Ovary (tissue), 9 donors: ENCODE measurements around the gene ASPDH. TPM values are rescaled to one million over a fixed set of nuclear protein-coding genes. Genes with fewer than 3 reads are reported as not detected.

ENCODE experiments used
- DNase-seq, 5 donors: peaks; one replicate each; pipeline ENCODE4 v3.0.0-alpha.2; 2019 to 2020
- H3K27ac ChIP-seq, 2 donors: fragments of 200-600 bp; one replicate each; pipeline versions ENCODE4 v1.5.1 to v1.8.0; 2019 to 2022
- H3K27me3 ChIP-seq: fragments of 200-600 bp; one replicate; pipeline ENCODE4 v1.8.0; 2022
- H3K36me3 ChIP-seq: fragments of 200-600 bp; sonication (generic); one replicate; pipeline ENCODE4 v1.5.1; 2019
- H3K4me1 ChIP-seq: one replicate; pipeline ENCODE4 v1.8.1; 2013; ENCODE audit warnings: mild to moderate bottlenecking, moderate library complexity; ENCODE audit not compliant: insufficient read depth
- H3K4me3 ChIP-seq: fragments of 200-600 bp; sonication (generic); one replicate; pipeline ENCODE4 v1.5.1; 2017
- H3K9me3 ChIP-seq, 2 donors: fragments of 200-600 bp in 1 of 2; sonication (generic) in 1 of 2; one replicate each; pipeline versions ENCODE4 v1.5.1 to v1.8.1; 2013 to 2019; ENCODE audit warnings: mild to moderate bottlenecking in 1 of 2, moderate library complexity in 1 of 2
- EP300 ChIP-seq: sonication (generic); formaldehyde crosslinking; IDR thresholded peaks from one replicate; pipeline ENCODE4 v1.6.1; 2017; ENCODE audit warnings: antibody characterized with exemption
- POLR2A ChIP-seq: fragments of 450-650 bp; IDR thresholded peaks from one replicate; pipeline ENCODE4 v1.6.1; 2017; ENCODE audit warnings: antibody characterized with exemption, mild to moderate bottlenecking, moderate library complexity
- WGBS, 3 donors: extraction: QIAGEN DNeasy Blood & Tissue Kit in 1 of 3; methylation state at CpG; one replicate each; pipeline versions ENCODE4 v1.1.5 to v1.1.7; 2013 to 2017; 5-methylcytosine and 5-hydroxymethylcytosine counted together
- intact Hi-C, 4 donors: fragments of 100-400 bp; cut with DNase I; formaldehyde crosslinking; loops; one replicate each; pipeline versions ENCODE4 v1.11.0 to v1.15.1; 2022 to 2023
- polyA plus RNA-seq, 2 donors: library from polyadenylated mRNA; stranded (reverse); fragments of 200-250 nt in 1 of 2; fragments of 350-450 nt in 1 of 2; fragmentation: Illumina TruSeq in 1 of 2; extraction: RNeasy Lipid Tissue Mini Kit (QIAGEN cat#74804) in 1 of 2; gene quantifications; one replicate each; pipeline ENCODE4 v1.2.3, GENCODE V29; 2013 to 2014
- total RNA-seq, 7 donors: library from RNA; depleted of rRNA in 2 of 7; stranded (reverse); fragments of >200 nt in 2 of 7; fragmentation: NEBNext Ultra II Directional in 3 of 7; extraction: Animal tissue kit (Norgen Biotek cat#: 25700) in 3 of 7; gene quantifications; one replicate each; pipeline versions ENCODE4 v1.1.0 to v1.2.4, GENCODE V29; 2016 to 2023
- TF ChIP-seq, protein P1 (sequence below), 3 donors: fragments of 450-650 bp in 2 of 3; fragments of 200-600 bp in 1 of 3; IDR thresholded peaks; one replicate each; pipeline versions ENCODE4 v1.5.1 to v1.8.0; 2016 to 2022; ENCODE audit warnings: antibody characterized with exemption in 3 of 3, mild to moderate bottlenecking in 1 of 3
- donor health status: DM: no; HTN: no; CAD: no; lungs with moderate emphysema.
- donor health status: DM: no; HTN: no; CAD: no.
- donor health status: Bipolar disorder and iron deficiency.
- donor health status: DM: yes; HTN: yes; CAD: no.
- donor health status: DM: no; HTN: no; CAD: no.
- donor health status: DM: yes; HTN: yes; CAD: no.

ASPDH gene
- total and polyA plus RNA-seq, 9 donors, result not detected

GRCh38 chr19:50466706-50467039 is 47.0 kb downstream of the ASPDH start:
- no peak overlapping the region for H3K4me3 ChIP-seq
- no peak for DNase-seq
- intact Hi-C loops, result loop anchor here in 1 of 4 donors (10.0 kb wide), 1 partner anchor 102 kb away; the partner anchor contains the start of gene NAPSA
- TF ChIP-seq, protein P1, sequence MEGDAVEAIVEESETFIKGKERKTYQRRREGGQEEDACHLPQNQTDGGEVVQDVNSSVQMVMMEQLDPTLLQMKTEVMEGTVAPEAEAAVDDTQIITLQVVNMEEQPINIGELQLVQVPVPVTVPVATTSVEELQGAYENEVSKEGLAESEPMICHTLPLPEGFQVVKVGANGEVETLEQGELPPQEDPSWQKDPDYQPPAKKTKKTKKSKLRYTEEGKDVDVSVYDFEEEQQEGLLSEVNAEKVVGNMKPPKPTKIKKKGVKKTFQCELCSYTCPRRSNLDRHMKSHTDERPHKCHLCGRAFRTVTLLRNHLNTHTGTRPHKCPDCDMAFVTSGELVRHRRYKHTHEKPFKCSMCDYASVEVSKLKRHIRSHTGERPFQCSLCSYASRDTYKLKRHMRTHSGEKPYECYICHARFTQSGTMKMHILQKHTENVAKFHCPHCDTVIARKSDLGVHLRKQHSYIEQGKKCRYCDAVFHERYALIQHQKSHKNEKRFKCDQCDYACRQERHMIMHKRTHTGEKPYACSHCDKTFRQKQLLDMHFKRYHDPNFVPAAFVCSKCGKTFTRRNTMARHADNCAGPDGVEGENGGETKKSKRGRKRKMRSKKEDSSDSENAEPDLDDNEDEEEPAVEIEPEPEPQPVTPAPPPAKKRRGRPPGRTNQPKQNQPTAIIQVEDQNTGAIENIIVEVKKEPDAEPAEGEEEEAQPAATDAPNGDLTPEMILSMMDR (IDR thresholded peaks at IDR 0.05), result no peak
- TF ChIP-seq EP300 (no peak), POLR2A (no peak)
- WGBS, 3 donors, result 76 to 82% (median 81%) methylated on average over 11 of the region's 11 CpGs
- H3K27ac ChIP-seq, result no peak overlapping the region
- H3K27me3 ChIP-seq, result no peaks in the 10 kb centered on the region
- H3K36me3 ChIP-seq, result no peaks in the 10 kb centered on the region
- H3K4me1 ChIP-seq, result no peaks in the 10 kb centered on the region
- H3K9me3 ChIP-seq, result no peaks in the 10 kb centered on the region

- H3K9me3 ChIP-seq, result no peaks in the 10 kb centered on the region
- H3K4me3 ChIP-seq, result no peak overlapping the region
- no peak overlapping the region for H3K27ac ChIP-seq
- no peak for DNase-seq
- WGBS, 3 donors, result 52 to 59% (median 59%) methylated on average over 29 of the region's 29 CpGs
- no peaks in the 10 kb centered on the region for H3K36me3 ChIP-seq
- intact Hi-C loops, result loop anchor here in 1 of 4 donors (10.0 kb wide), 1 partner anchor 101 kb away; the partner anchor contains the start of gene NAPSA
- no peak for TF ChIP-seq POLR2A
- H3K4me1 ChIP-seq, result no peaks in the 10 kb centered on the region
- no peaks in the 10 kb centered on the region for H3K27me3 ChIP-seq
These were observed 47.6 kb downstream of the ASPDH start for GRCh38 chr19:50465986-50466705.

GRCh38 chr19:50465000-50465399 is 48.7 kb downstream of the ASPDH start:
- Histone ChIP-seq H3K4me3 (no peak overlapping the region), H3K27ac (no peak overlapping the region), H3K9me3 (no peaks in the 10 kb centered on the region), H3K4me1 (no peaks in the 10 kb centered on the region), H3K36me3 (no peaks in the 10 kb centered on the region), H3K27me3 (no peaks in the 10 kb centered on the region)
- intact Hi-C loops, result loop anchor here in 1 of 4 donors (10.0 kb wide), 1 partner anchor 100 kb away; the partner anchor contains the start of gene NAPSA
- WGBS, 3 donors, result 79 to 90% (median 82%) methylated on average over 13 of the region's 13 CpGs
- TF ChIP-seq POLR2A, result no peak
- TF ChIP-seq, protein P1 (IDR thresholded peaks at IDR 0.05), result no peak
- no peak for DNase-seq

- no peak for DNase-seq
- H3K27me3 ChIP-seq, result no peaks in the 10 kb centered on the region
- intact Hi-C loops, result loop anchor here in 1 of 4 donors (10.0 kb wide), 1 partner anchor 100 kb away; the partner anchor contains the start of gene NAPSA
- no peaks in the 10 kb centered on the region for H3K36me3 ChIP-seq
- 68 to 86% (median 73%) methylated on average over 19 of the region's 19 CpGs for WGBS, 3 donors
- TF ChIP-seq EP300 (no peak), POLR2A (no peak)
- TF ChIP-seq, protein P1 (IDR thresholded peaks at IDR 0.05), result no peak
- no peaks in the 10 kb centered on the region for H3K9me3 ChIP-seq
- no peak overlapping the region for H3K4me3 ChIP-seq
- H3K4me1 ChIP-seq, result no peaks in the 10 kb centered on the region
- no peak overlapping the region for H3K27ac ChIP-seq
These were observed 49.4 kb downstream of the ASPDH start for GRCh38 chr19:50464348-50464747.

DNA sequence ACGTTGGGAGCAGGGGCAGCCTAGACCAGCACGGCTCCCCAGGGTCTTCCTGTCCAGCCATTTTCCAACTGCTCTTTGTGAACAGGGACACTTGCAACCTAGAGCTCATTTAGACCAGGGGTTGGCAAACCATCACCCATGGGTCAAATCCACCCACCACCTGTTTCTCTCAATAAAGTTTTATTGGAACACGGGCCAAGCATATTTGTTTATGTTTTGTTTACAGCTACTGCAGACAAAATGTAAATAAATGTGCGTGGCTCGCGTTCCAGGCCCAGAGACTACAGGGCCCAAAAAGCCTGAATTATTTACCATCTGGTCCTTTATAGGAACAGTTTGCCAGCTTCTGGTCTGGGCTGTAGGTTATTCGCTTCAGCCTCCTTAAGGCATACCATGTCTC is 50.7 kb downstream of the ASPDH start:
- Histone ChIP-seq H3K4me3 (no peak overlapping the region), H3K27me3 (no peaks in the 10 kb centered on the region), H3K9me3 (no peaks in the 10 kb centered on the region), H3K27ac (no peak overlapping the region), H3K36me3 (no peaks in the 10 kb centered on the region), H3K4me1 (no peaks in the 10 kb centered on the region)
- WGBS, 3 donors, result 60 to 69% (median 68%) methylated on average over 7 of the region's 7 CpGs
- no peak for DNase-seq
- TF ChIP-seq EP300 (no peak), POLR2A (no peak)
- TF ChIP-seq, protein P1 (IDR thresholded peaks at IDR 0.05), result no peak
- intact Hi-C loops, result loop anchor here in 1 of 4 donors (10.0 kb wide), 1 partner anchor 98 kb away; the partner anchor contains the start of gene NAPSA
